H1 (cell line): ENCODE measurements around the gene ATG5. TPM values are rescaled to one million over a fixed set of nuclear protein-coding genes. Genes with fewer than 3 reads are reported as not detected.

ENCODE experiments used
- CTCF ChIA-PET: fragments of 300-600 bp; sonication (Branson Sonifier 250); formaldehyde crosslinking; loops from one replicate; lab custom pipeline; 2021; ENCODE audit not compliant: partially characterized antibody; lab: Charles Lee
- POLR2A ChIA-PET: fragments of 300-600 bp; sonication (Branson Sonifier 250); formaldehyde crosslinking; loops from one replicate; lab custom pipeline; 2021; ENCODE audit warnings: inconsistent platforms; ENCODE audit not compliant: partially characterized antibody; lab: Charles Lee
- DNase-seq, 2 experiments: peaks; one replicate each; pipeline versions ENCODE4 v3.0.0 to v3.0.0-alpha.2; 2010 to 2022; ENCODE audit warnings: low spot score in 2 of 2, low read depth in 1 of 2, mixed read lengths in 1 of 2
- FAIRE-seq: peaks from 2 replicates; lab custom pipeline; 2011; peaks lifted over from hg19 to GRCh38; lab: Jason Lieb, UNC
- H2AFZ ChIP-seq: 2 replicates; pipeline ENCODE4 v1.8.1; 2012; ENCODE audit warnings: low read length, inconsistent platforms
- H2AK5ac ChIP-seq: 2 replicates; pipeline ENCODE4 v1.6.1; 2013; ENCODE audit warnings: low read depth, low read length
- H2BK120ac ChIP-seq: replicated peaks from 2 replicates; pipeline ENCODE3; 2013; ENCODE audit warnings: low read depth, low read length, inconsistent platforms
- H2BK12ac ChIP-seq: 2 replicates; pipeline ENCODE4 v1.6.1; 2013; ENCODE audit warnings: low read depth, low read length
- H2BK15ac ChIP-seq: 2 replicates; pipeline ENCODE4 v1.6.1; 2013; ENCODE audit warnings: low read length
- H2BK20ac ChIP-seq: 2 replicates; pipeline ENCODE4 v1.6.1; 2013; ENCODE audit warnings: low read length
- H2BK5ac ChIP-seq: 2 replicates; pipeline ENCODE4 v1.6.1; 2013; ENCODE audit warnings: low read depth, low read length
- H3K14ac ChIP-seq: 2 replicates; pipeline ENCODE4 v1.6.1; 2013; ENCODE audit warnings: inconsistent platforms; ENCODE audit not compliant: insufficient read length
- H3K18ac ChIP-seq: 2 replicates; pipeline ENCODE4 v1.6.1; 2013; ENCODE audit warnings: low read length; ENCODE audit errors: extremely low read depth
- H3K23ac ChIP-seq: 2 replicates; pipeline ENCODE4 v1.6.1; 2013; ENCODE audit warnings: inconsistent platforms; ENCODE audit not compliant: insufficient read length
- H3K23me2 ChIP-seq: 2 replicates; pipeline ENCODE4 v1.6.1; 2013; ENCODE audit warnings: low read depth, low read length
- H3K27ac ChIP-seq: 2 replicates; pipeline ENCODE4 v1.6.1; 2011; ENCODE audit warnings: low read depth, low read length, inconsistent platforms
- H3K27me3 ChIP-seq, 4 experiments: replicated peaks in 1 of 4; 1 replicate in 1 of 4; 2 replicates in 3 of 4; pipeline versions ENCODE4 v1.6.1 to v1.8.1; 2011 to 2013; ENCODE audit warnings: low read length in 3 of 4, mild to moderate bottlenecking in 3 of 4, inconsistent platforms in 2 of 4, mixed read lengths in 2 of 4, moderate library complexity in 1 of 4; ENCODE audit not compliant: control insufficient read depth in 3 of 4, insufficient read depth in 3 of 4; ENCODE audit errors: extremely low read depth in 1 of 4
- H3K36me3 ChIP-seq, 4 experiments: 2 replicates each; pipeline versions ENCODE4 v1.6.1 to v1.8.1; 2011 to 2013; ENCODE audit warnings: mild to moderate bottlenecking in 4 of 4, low read length in 3 of 4, moderate library complexity in 2 of 4, control low read depth in 1 of 4, inconsistent platforms in 1 of 4; ENCODE audit not compliant: insufficient read depth in 4 of 4, control insufficient read depth in 2 of 4
- H3K4ac ChIP-seq: replicated peaks from 2 replicates; pipeline ENCODE3; 2013; ENCODE audit warnings: low read length, low read depth, mixed read lengths, inconsistent platforms; ENCODE audit not compliant: insufficient read length
- H3K4me1 ChIP-seq, 4 experiments: replicated peaks in 1 of 4; 1 replicate in 1 of 4; 2 replicates in 3 of 4; pipeline versions ENCODE4 v1.6.1 to v1.8.1; 2011 to 2013; ENCODE audit warnings: low read length in 3 of 4, inconsistent platforms in 2 of 4, mixed read lengths in 1 of 4; ENCODE audit not compliant: insufficient read depth in 4 of 4, control insufficient read depth in 3 of 4
- H3K4me2 ChIP-seq, 2 experiments: 2 replicates each; pipeline versions ENCODE4 v1.6.1 to v1.8.1; 2011 to 2013; ENCODE audit warnings: low read depth in 2 of 2, low read length in 2 of 2, control low read depth in 1 of 2, inconsistent platforms in 1 of 2, mild to moderate bottlenecking in 1 of 2; ENCODE audit not compliant: insufficient read depth in 1 of 2
- H3K4me3 ChIP-seq, 4 experiments: fragments of 200-600, 300-600 bp in 1 of 4; sonication (generic), shearing (Covaris generic), sonication (Bioruptor Twin) in 1 of 4; 2 replicates each; pipeline versions ENCODE4 v1.5.1 to v1.8.1; 2011 to 2016; ENCODE audit warnings: low read length in 4 of 4, low read depth in 3 of 4, control low read depth in 2 of 4, inconsistent platforms in 2 of 4, mild to moderate bottlenecking in 2 of 4, mixed read lengths in 1 of 4, moderate library complexity in 1 of 4; ENCODE audit not compliant: insufficient read depth in 2 of 4; ENCODE audit errors: extremely low read depth in 1 of 4
- H3K56ac ChIP-seq: replicated peaks from 2 replicates; pipeline ENCODE3; 2013; ENCODE audit warnings: low read depth, mild to moderate bottlenecking, mixed read lengths, low read length, inconsistent platforms; ENCODE audit not compliant: insufficient read length
- H3K79me1 ChIP-seq: 2 replicates; pipeline ENCODE4 v1.6.1; 2013; ENCODE audit warnings: low read depth, low read length, control low read depth
- H3K79me2 ChIP-seq, 2 experiments: 2 replicates each; pipeline versions ENCODE4 v1.6.1 to v1.8.1; 2012 to 2013; ENCODE audit warnings: low read length in 2 of 2, mild to moderate bottlenecking in 2 of 2, inconsistent platforms in 1 of 2; ENCODE audit not compliant: insufficient read depth in 2 of 2, control insufficient read depth in 1 of 2
- H3K9ac ChIP-seq, 4 experiments: replicated peaks in 1 of 4; 1 replicate in 1 of 4; 2 replicates in 3 of 4; pipeline versions ENCODE4 v1.6.1 to v1.8.1; 2011 to 2013; ENCODE audit warnings: low read depth in 3 of 4, low read length in 3 of 4, control low read depth in 2 of 4, mild to moderate bottlenecking in 2 of 4, moderate library complexity in 2 of 4, inconsistent platforms in 1 of 4; ENCODE audit errors: extremely low read depth in 1 of 4
- H3K9me3 ChIP-seq, 2 experiments: 2 replicates each; pipeline versions ENCODE4 v1.6.1 to v1.8.1; 2012 to 2013; ENCODE audit warnings: mild to moderate bottlenecking in 2 of 2, moderate library complexity in 2 of 2, control low read depth in 1 of 2, inconsistent platforms in 1 of 2, low read depth in 1 of 2, low read length in 1 of 2, mixed read lengths in 1 of 2; ENCODE audit not compliant: insufficient read depth in 2 of 2
- H4K20me1 ChIP-seq, 2 experiments: replicated peaks in 1 of 2; 2 replicates each; pipeline versions ENCODE3 to v1.8.1; 2011 to 2013; ENCODE audit warnings: inconsistent platforms in 2 of 2, low read length in 2 of 2, mild to moderate bottlenecking in 1 of 2; ENCODE audit not compliant: insufficient read depth in 2 of 2, control insufficient read depth in 1 of 2
- H4K5ac ChIP-seq: 2 replicates; pipeline ENCODE4 v1.6.1; 2013; ENCODE audit warnings: low read length, low read depth, mixed read lengths, inconsistent platforms; ENCODE audit not compliant: insufficient read length
- H4K8ac ChIP-seq: 2 replicates; pipeline ENCODE4 v1.8.0; 2013; ENCODE audit warnings: mild to moderate bottlenecking, moderate library complexity, low read length, inconsistent platforms; ENCODE audit not compliant: insufficient read depth; ENCODE audit errors: extremely low read depth
- H4K91ac ChIP-seq: replicated peaks from 2 replicates; pipeline ENCODE3; 2013; ENCODE audit warnings: low read length, mixed read lengths, inconsistent platforms; ENCODE audit not compliant: insufficient read length
- BRCA1 ChIP-seq: IDR thresholded peaks from 2 replicates; pipeline ENCODE4 v1.6.1; 2012; ENCODE audit warnings: low read depth, low read length, improper control_type of control experiment
- POLR2AphosphoS5 ChIP-seq: IDR thresholded peaks from 2 replicates; pipeline ENCODE4 v1.6.1; 2011; ENCODE audit warnings: low read depth, low read length
- ZNF274 ChIP-seq: IDR thresholded peaks from 2 replicates; pipeline ENCODE4 v1.7.0; 2012; ENCODE audit warnings: low read length, borderline replicate concordance; ENCODE audit errors: extremely low read depth
- WGBS, 2 experiments: shearing (Covaris generic) in 1 of 2; methylation state at CpG; one replicate each; pipeline versions ENCODE4 v1.1.6 to v1.1.7; 2013 to 2015; ENCODE audit warnings: low lambda C conversion rate in 2 of 2, mixed read lengths in 2 of 2, inconsistent platforms in 1 of 2, low coverage in 1 of 2, missing lambda C conversion rate in 1 of 2; ENCODE audit not compliant: insufficient replicate concordance in 2 of 2, insufficient coverage in 1 of 2, insufficient read length in 1 of 2; ENCODE audit errors: extremely low coverage in 1 of 2, missing lambda C conversion rate in 1 of 2; 5-methylcytosine and 5-hydroxymethylcytosine counted together
- polyA plus RNA-seq, 7 experiments: library from polyadenylated mRNA; depleted of rRNA in 3 of 7; stranded (reverse) in 5 of 7; unstranded in 2 of 7; fragments of >200 nt in 5 of 7; fragments of 200-250 nt in 2 of 7; gene quantifications; 1 replicate in 5 of 7; 2 replicates in 1 of 7; 4 replicates in 1 of 7; pipeline versions ENCODE4 v1.2.1 to v1.2.3, GENCODE V29; 2011 to 2013; ENCODE audit warnings: missing spikeins in 2 of 7, mixed read lengths in 2 of 7
- total RNA-seq: library from RNA; stranded (reverse); fragmentation: NEBNext Ultra II Directional; extraction: Animal tissue kit (Norgen Biotek cat#: 25700); gene quantifications from 2 replicates; pipeline ENCODE4 v1.2.1, GENCODE V29; 2021

The ATG5 gene
- total and polyA plus RNA-seq, 2 of the 8 experiments (the other 6 are each of a cell fraction or from before 2014, with no cell fraction given): 18.2 to 39.0 TPM

DNA sequence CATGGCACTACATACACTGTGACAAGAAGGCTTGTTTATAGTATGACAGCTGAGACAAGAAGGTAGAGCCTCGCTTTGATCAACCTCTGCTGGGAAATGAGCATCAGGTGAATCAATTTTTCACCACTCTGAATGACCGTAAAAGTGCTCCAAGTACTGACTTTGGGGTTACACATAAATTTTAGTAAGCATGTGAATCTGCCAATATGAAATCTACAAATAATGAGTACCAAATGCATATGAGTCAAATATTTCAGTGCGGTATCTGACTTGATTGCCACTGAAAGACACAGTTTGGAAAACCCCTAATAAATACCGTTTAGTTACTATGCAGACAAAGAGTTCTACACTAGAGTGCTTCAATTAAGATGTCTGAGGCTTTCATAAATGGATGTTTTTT, 77.8 kb downstream of the ATG5 start:
- no peak overlapping the region for H3K4me2 ChIP-seq
- H3K9me3 ChIP-seq: no peaks in the 10 kb centered on the region
- no peak overlapping the region for H4K91ac ChIP-seq
- peaks cover 2% of the 10 kb centered on the region; the same call in 1 of the 2 replicates for H3K23me2 ChIP-seq
- no peak overlapping the region for H3K4ac ChIP-seq
- no peak overlapping the region for H2AFZ ChIP-seq
- H3K79me2 ChIP-seq: peaks cover 0 to 8% of the 10 kb centered on the region in 2 experiments; a peak in 1 of 4 replicates
- no peak overlapping the region for H4K5ac ChIP-seq
- no peak overlapping the region for H2BK5ac ChIP-seq
- no peak for FAIRE-seq
- no peak overlapping the region for H4K8ac ChIP-seq
- no peak overlapping the region for H3K23ac ChIP-seq
- H3K4me1 ChIP-seq: peaks cover 0 to 3% (median 0%) of the 10 kb centered on the region in 4 experiments; a peak in 2 of 7 replicates
- no peak overlapping the region for H2AK5ac ChIP-seq
- H2BK15ac ChIP-seq: no peak overlapping the region
- no peak overlapping the region for H3K56ac ChIP-seq
- ChIA-PET CTCF (no interaction called here), POLR2A (no interaction called here)
- no peak overlapping the region for H3K27ac ChIP-seq
- H2BK120ac ChIP-seq: no peak overlapping the region
- H3K9ac ChIP-seq: no peak overlapping the region
- peaks cover 1% of the 10 kb centered on the region in 2 experiments for H4K20me1 ChIP-seq
- H2BK20ac ChIP-seq: no peak overlapping the region
- no peak overlapping the region for H2BK12ac ChIP-seq
- no peak for DNase-seq
- H3K4me3 ChIP-seq: no peak overlapping the region
- TF ChIP-seq ZNF274: no peak
- no peak for TF ChIP-seq POLR2AphosphoS5
- no peak for TF ChIP-seq BRCA1
- TF ChIP-seq, all 59 proteins: peak for 0
- H3K14ac ChIP-seq: no peak overlapping the region
- no peaks in the 10 kb centered on the region for H3K27me3 ChIP-seq
- no peaks in the 10 kb centered on the region; the same call in 1 of the 2 replicates for H3K79me1 ChIP-seq
- peaks cover 0 to 11% (median 3%) of the 10 kb centered on the region in 4 experiments; a peak in 6 of 8 replicates for H3K36me3 ChIP-seq
- H3K18ac ChIP-seq: no peak overlapping the region
- 92% methylated on average over 4 of the region's 4 CpGs; no CpG with 5 or more reads in 1 of the 2 experiments for WGBS, 2 experiments
